Immature natural killer cell (primary cell): Measurements from ENCODE around the gene ART1. TPM values are rescaled to one million over a fixed set of nuclear protein-coding genes. Genes with fewer than 3 reads are reported as not detected.
"Not testable (repeated sequence)": the region's sequence is repeated elsewhere in the genome, so short reads cannot be mapped to it uniquely, and the experiment has no call there.

Experiments
- DNase-seq, 3 donors: peaks; one replicate each; pipeline ENCODE4 v3.0.0; 2022; ENCODE audit warnings: mixed read lengths in 1 of 3
- H3K27ac Mint-ChIP-seq, 6 donors: one replicate each; pipeline ENCODE4 v1.8.0; 2020; ENCODE audit warnings: mixed read lengths in 6 of 6, mild to moderate bottlenecking in 5 of 6, inconsistent platforms in 4 of 6, moderate library complexity in 3 of 6
- H3K27me3 Mint-ChIP-seq, 3 donors: one replicate each; pipeline ENCODE4 v1.8.0; 2020 to 2021; ENCODE audit warnings: low read depth in 3 of 3, mild to moderate bottlenecking in 3 of 3, mixed read lengths in 3 of 3, moderate library complexity in 3 of 3, inconsistent platforms in 1 of 3
- H3K36me3 Mint-ChIP-seq, 3 donors: one replicate each; pipeline ENCODE4 v1.8.0; 2020; ENCODE audit warnings: mixed read lengths in 3 of 3, inconsistent platforms in 2 of 3, mild to moderate bottlenecking in 2 of 3
- H3K4me1 Mint-ChIP-seq, 2 donors: one replicate each; pipeline ENCODE4 v1.8.0; 2020; ENCODE audit warnings: inconsistent platforms in 2 of 2, mild to moderate bottlenecking in 2 of 2, mixed read lengths in 2 of 2, moderate library complexity in 1 of 2
- H3K4me3 Mint-ChIP-seq, 5 donors: one replicate each; pipeline ENCODE4 v1.8.0; 2020; ENCODE audit warnings: mild to moderate bottlenecking in 5 of 5, mixed read lengths in 5 of 5, inconsistent platforms in 3 of 5, moderate library complexity in 3 of 5
- H3K9me3 Mint-ChIP-seq, 6 donors: one replicate each; pipeline ENCODE4 v1.8.0; 2020; ENCODE audit warnings: mild to moderate bottlenecking in 6 of 6, mixed read lengths in 6 of 6, inconsistent platforms in 4 of 6, moderate library complexity in 3 of 6
- polyA plus RNA-seq, 3 donors: library from polyadenylated mRNA; unstranded; fragments of 300-500 nt; fragmentation: Illumina TruSeq; gene quantifications; one replicate each; pipeline ENCODE4 v1.2.3, GENCODE V29; 2021

Gene ART1, protein sequence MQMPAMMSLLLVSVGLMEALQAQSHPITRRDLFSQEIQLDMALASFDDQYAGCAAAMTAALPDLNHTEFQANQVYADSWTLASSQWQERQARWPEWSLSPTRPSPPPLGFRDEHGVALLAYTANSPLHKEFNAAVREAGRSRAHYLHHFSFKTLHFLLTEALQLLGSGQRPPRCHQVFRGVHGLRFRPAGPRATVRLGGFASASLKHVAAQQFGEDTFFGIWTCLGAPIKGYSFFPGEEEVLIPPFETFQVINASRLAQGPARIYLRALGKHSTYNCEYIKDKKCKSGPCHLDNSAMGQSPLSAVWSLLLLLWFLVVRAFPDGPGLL
- not detected for polyA plus RNA-seq

DNA sequence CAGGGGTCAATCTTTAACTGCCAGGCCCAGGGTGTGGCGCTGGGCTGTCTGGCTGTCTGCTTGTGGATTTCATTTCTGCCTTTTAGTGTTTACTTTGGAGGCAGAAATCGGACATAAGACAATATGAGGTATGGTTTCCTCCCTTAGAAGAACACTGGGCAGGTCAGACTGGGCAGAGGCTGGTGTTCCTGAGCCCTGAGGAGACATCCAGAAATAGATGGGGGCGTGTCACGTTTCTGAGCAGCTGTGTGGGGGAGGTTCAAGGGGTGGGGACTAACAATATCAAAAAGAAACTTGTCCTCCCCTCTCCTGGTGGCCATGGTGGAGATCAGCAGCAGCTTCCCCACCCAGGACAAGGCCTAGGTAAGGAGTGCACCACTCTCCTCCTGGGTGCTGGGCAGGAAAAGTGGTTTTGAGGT is at the start of gene ART1:
TSS of gene ART1 (plus strand) at position 312 of the 419 bp plus-strand sequence. CDS start 14,086 bp downstream, outside the sequence.
- DNase-seq, result no peak
- H3K27ac Mint-ChIP-seq, result no peak within 1 kb of the TSS
- peaks cover 12 to 19% (median 16%) of the 10 kb centered on the region in 3 donors for H3K27me3 Mint-ChIP-seq
- peaks cover 6 to 10% of the 10 kb centered on the region in 2 donors for H3K4me1 Mint-ChIP-seq
- H3K36me3 Mint-ChIP-seq, result no peaks in the 10 kb centered on the region
- H3K9me3 Mint-ChIP-seq, result peaks cover 0 to 1% (median 0%) of the 10 kb centered on the region in 6 donors
- H3K4me3 Mint-ChIP-seq, result peak within 1 kb of the TSS in 2 of 5 donors; percentile 27 to 46

DNA sequence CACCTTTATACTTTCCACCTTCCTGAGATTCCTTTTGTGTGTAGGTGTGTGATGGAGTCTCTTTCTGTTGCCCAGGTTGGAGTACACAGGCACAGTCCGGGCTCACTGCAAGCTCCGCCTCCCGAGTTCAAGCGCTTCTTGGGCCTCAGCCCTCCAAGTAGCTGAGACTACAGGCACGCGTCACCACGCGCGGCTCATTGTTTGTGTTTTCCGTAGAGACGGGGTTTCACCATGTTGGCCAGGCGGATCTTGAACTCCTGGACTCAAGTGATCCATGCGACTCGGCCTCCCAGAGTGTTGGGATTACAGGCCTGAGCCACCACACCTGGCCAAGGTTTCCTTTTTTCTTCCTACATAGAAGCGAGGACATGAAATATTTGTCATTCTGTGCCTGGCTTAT is 47.2 kb upstream of the ART1 start:
- DNase-seq, H3K9me3 Mint-ChIP-seq, H3K4me3 Mint-ChIP-seq, H3K36me3 Mint-ChIP-seq, H3K27ac Mint-ChIP-seq, H3K4me1 Mint-ChIP-seq, H3K27me3 Mint-ChIP-seq: not testable (repeated sequence)

DNA sequence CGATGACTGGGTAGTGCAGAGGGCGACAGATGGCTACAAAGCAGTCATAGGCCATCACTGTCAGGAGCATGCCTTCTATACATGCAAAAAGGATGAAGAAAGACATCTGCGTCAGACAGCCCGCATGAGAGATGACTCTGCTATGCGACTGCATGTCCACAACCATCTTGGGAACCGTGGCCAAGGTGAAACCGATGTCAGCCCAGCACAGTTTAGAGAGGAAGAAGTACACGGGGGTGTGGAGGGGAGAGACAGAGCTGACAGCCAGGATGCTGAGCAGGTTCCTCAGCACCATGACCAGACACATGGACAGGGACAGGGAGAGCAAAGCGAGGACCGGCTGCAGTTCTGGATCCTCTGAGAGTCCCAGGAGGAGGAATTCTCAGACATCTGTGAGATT is 44.7 kb upstream of the ART1 start:
- H3K27ac Mint-ChIP-seq, result not testable (repeated sequence)

DNA sequence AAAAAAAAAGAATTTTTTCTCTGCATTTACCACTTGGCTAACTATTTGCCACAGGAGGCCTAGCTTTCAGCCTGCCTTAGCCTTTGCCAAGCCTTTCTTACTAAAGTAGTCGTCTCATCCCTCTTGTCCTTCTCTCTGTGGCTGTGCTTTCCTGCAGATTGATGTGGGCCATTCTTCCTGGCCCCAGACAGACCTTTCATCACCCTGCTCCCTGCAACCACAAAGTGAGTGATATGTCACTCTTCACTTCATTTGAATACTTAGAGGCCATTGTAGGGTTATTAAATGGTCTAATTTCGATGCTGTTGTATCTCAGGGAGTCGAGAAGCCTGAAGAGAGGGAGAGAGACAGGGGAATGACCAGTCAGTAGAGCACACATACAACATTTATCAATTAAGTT is 40.8 kb upstream of the ART1 start:
- DNase-seq, result no peak
- H3K4me1 Mint-ChIP-seq, result no peaks in the 10 kb centered on the region
- H3K27ac Mint-ChIP-seq, result no peak overlapping the region
- no peak overlapping the region for H3K4me3 Mint-ChIP-seq
- H3K36me3 Mint-ChIP-seq, result no peaks in the 10 kb centered on the region
- no peaks in the 10 kb centered on the region for H3K9me3 Mint-ChIP-seq
- no peaks in the 10 kb centered on the region for H3K27me3 Mint-ChIP-seq

More for the DNA sequence above, 44.7 kb upstream of the ART1 start:
- DNase-seq, H3K4me3 Mint-ChIP-seq, H3K27me3 Mint-ChIP-seq, H3K36me3 Mint-ChIP-seq, H3K9me3 Mint-ChIP-seq, H3K4me1 Mint-ChIP-seq: not testable (repeated sequence)

DNA sequence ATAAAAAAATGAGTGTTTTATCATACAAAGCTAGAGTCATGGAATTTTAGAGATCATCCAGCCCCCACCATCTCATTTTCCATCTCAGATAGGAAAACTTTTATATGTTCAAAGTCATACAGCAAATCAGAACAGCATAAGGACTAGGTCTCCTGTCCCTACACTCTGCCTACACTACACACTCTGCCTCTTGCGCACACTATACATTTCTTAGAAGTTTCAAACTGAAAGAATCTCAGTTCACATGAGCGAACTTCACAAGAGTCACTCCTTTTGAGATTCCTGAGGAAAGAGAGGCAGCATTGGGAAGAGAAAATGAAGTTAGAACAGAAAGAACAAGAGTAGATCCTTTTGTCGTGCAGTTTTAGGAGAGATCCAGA is 39.7 kb upstream of the ART1 start:
- H3K4me1 Mint-ChIP-seq, result no peaks in the 10 kb centered on the region
- no peaks in the 10 kb centered on the region for H3K9me3 Mint-ChIP-seq
- H3K27ac Mint-ChIP-seq, result no peak overlapping the region
- no peaks in the 10 kb centered on the region for H3K36me3 Mint-ChIP-seq
- no peaks in the 10 kb centered on the region for H3K27me3 Mint-ChIP-seq
- no peak overlapping the region for H3K4me3 Mint-ChIP-seq
- DNase-seq, result no peak

DNA sequence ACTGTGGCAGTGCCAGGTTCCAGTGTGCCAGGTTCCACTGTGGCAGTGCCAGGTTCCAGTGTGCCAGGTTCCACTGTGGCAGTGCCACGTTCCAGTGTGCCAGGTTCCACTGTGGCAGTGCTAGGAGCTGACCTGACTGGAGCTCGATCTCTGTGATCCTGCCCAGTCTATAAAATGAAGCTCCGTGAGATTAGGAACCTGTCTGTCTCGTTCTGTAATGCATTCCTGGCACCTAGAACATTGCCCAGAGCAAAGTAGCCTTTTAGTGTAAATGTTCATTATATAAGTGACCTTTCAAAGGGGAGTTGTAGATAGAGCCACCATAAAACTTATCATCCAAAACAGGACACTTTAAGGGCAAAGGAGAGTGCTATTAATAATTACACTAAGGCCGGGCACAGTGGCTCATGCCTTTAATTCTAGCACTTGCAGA is 39.1 kb upstream of the ART1 start:
- H3K4me1 Mint-ChIP-seq, result no peaks in the 10 kb centered on the region
- no peaks in the 10 kb centered on the region for H3K9me3 Mint-ChIP-seq
- H3K4me3 Mint-ChIP-seq, result no peak overlapping the region
- DNase-seq, result no peak
- no peaks in the 10 kb centered on the region for H3K27me3 Mint-ChIP-seq
- no peaks in the 10 kb centered on the region for H3K36me3 Mint-ChIP-seq
- H3K27ac Mint-ChIP-seq, result no peak overlapping the region

DNA sequence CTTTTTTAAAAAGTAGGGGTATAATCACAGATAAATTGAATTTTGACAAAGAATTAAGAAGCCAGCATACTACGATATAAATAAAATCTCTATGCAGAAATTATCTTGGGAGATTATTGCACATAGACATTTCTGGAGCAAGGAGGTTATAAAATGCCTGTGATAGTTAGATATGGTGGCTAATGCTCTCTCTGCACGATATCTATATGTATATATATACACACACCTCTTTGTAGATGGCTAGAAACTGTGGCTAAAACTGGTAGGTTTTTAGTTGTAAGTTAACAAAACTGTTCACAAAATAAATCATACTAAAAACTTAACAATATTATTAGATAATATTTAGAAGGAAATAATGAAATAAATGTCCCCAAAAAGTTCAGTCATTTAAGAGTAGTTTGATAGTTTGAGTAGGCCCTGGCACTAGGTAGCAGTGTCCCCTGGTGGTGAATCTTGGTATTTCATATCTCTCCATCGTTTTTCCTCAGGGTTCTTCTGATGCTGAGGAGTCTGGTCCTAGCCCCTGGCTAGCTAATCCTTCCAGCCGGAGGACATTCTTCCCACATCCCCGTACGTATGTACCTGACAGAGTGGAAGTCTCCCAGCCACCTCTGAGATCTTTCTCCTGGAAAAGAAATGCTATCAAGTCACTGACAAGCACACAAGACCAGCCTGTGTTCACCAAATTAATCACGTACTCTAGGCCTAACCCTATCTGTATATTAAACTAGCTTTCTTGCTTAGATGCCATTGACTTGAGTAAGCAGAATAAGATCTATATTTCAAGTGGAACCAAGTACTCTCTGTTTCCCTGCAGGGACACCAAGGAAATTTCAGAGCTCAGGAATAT is 35.3 kb upstream of the ART1 start:
- peak in 2 of 3 donors; percentile 5 to 17 for DNase-seq
- peaks cover 8% of the 10 kb centered on the region in 2 donors for H3K4me1 Mint-ChIP-seq
- H3K27me3 Mint-ChIP-seq, result peaks cover 0 to 3% (median 0%) of the 10 kb centered on the region in 3 donors
- H3K36me3 Mint-ChIP-seq, result no peaks in the 10 kb centered on the region
- H3K4me3 Mint-ChIP-seq, result no peak overlapping the region
- H3K9me3 Mint-ChIP-seq, result no peaks in the 10 kb centered on the region
- H3K27ac Mint-ChIP-seq, result no peak overlapping the region

DNA sequence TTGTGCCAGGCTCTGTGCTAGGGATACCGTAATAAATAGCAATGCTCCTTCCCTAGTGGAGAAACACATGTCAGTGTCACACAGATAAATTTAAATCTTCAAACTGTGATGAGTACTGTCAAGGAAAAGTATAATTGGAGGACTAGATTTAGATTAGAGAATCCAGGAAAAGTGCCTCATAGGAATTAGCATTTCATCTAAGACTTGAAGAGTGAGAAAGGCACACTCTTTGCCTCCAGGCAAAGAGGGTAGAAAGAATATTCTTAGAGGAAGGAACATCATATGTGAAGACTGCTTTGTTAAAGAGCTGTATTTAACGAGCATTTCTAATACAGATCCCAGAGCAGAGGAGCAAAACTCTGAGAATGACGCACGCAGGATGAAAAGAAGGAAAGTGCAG is 34.1 kb upstream of the ART1 start:
- H3K36me3 Mint-ChIP-seq, result no peaks in the 10 kb centered on the region
- no peak overlapping the region for H3K27ac Mint-ChIP-seq
- no peak overlapping the region for H3K4me3 Mint-ChIP-seq
- peaks cover 10 to 11% of the 10 kb centered on the region in 2 donors for H3K4me1 Mint-ChIP-seq
- H3K27me3 Mint-ChIP-seq, result peaks cover 0 to 3% (median 0%) of the 10 kb centered on the region in 3 donors
- H3K9me3 Mint-ChIP-seq, result no peaks in the 10 kb centered on the region
- no peak for DNase-seq

DNA sequence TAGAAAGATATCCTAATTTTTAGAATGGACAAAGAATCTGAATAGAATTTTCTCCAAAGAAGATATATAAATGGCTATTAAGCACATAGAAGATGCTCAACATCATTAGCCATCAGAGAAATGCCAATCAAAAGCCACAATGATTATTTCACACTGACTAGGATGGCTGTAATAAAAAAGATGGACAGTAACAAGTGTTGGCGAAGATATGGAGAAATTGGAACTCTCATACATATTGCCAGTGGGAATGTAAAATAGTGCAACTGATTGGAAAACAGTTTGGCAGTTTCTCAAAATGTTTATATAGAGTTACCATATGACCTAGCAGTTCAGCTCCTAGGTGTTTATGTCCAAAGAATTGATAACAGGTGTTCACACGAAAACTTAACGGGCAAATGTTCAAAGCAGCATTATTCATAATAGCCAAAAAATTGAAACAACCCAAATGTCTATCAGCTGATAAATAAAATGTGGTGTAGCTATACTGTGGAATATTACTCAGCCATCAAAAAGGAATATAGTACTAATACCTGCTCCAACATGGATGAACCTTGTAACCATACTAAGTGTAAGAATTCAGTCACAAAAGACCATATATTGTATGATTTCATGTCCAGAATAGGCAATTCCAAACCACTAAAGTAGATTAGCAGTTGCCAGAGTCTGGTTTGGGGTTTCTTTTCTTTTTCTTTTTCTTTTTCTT is 32.8 kb upstream of the ART1 start:
- Mint-ChIP-seq H3K36me3 (no peaks in the 10 kb centered on the region), H3K27ac (no peak overlapping the region)

DNA sequence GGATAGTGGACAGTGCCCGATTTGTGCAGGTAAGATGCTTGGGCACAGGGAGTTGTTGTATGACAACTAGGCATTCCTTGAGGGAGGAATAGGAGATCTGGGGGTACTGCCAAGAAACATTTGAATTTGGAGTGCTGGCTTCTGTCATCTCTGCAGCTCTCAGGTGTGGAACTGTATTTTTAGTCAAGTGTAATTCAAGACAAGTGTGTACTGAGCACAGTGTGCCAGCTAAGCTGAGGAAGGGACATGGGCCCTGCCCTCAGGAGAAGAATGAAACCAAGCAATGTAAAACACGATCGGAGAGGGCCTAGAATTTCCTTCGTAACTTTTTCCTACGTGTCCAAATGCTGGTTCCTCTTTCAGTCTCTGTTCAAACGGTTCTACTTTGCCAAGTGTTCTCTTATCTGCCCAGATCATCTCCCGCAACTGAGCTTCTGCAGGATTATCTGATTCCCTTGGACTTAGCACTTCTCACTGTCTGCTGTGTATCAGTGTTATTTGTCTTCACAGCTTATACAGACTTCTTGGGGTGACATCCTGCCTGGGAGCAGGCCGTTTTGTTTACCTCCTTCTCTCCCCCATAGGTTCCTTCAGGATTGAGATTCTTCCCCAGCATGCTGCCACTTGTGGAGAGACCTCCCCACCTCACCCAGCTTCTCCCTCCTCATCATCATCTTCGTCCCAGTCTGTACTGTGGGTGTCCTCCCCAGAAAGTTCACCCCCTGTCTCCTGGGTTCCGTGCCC is 30.8 kb upstream of the ART1 start:
- H3K27me3 Mint-ChIP-seq, result peaks cover 0 to 5% (median 2%) of the 10 kb centered on the region in 3 donors
- no peak for DNase-seq
- H3K27ac Mint-ChIP-seq, result peak overlapping the region in 1 of 6 donors; percentile 9
- H3K9me3 Mint-ChIP-seq, result no peaks in the 10 kb centered on the region
- peaks cover 10 to 11% of the 10 kb centered on the region in 2 donors for H3K4me1 Mint-ChIP-seq
- no peak overlapping the region for H3K4me3 Mint-ChIP-seq
- H3K36me3 Mint-ChIP-seq, result no peaks in the 10 kb centered on the region

More for the DNA sequence above, 32.8 kb upstream of the ART1 start:
- no peak for DNase-seq
- H3K4me1 Mint-ChIP-seq, result peaks cover 10 to 11% of the 10 kb centered on the region in 2 donors
- H3K4me3 Mint-ChIP-seq, result no peak overlapping the region
- H3K9me3 Mint-ChIP-seq, result no peaks in the 10 kb centered on the region
- peaks cover 0 to 3% (median under 1%) of the 10 kb centered on the region in 3 donors for H3K27me3 Mint-ChIP-seq

DNA sequence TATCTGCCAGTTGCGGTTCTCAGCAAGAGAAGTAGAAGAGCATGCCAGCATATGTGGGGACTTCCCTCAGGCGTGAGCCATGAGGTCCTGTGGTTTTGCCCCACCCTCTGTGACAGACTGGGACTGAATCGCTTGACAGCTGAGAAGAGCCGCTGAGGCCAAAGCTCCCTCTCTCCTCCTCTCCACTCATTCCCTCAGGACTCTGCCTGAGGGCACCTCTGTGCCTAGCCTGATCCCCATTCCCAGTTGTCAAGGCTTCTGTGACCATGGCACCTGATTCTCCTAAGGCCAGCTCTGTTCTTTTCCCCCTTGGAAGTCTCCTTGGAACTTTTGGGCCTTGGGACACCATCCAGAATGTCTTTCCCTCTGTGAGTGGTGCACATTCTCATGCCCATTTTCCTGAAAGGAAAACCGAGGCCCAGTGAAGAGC is 30.2 kb upstream of the ART1 start:
- DNase-seq, result peak in 1 of 3 donors; percentile 7
- Mint-ChIP-seq H3K36me3 (no peaks in the 10 kb centered on the region), H3K27me3 (peaks cover 0 to 5% (median 2%) of the 10 kb centered on the region in 3 donors), H3K4me3 (no peak overlapping the region), H3K27ac (peak overlapping the region in 1 of 6 donors; percentile 9), H3K9me3 (no peaks in the 10 kb centered on the region), H3K4me1 (peaks cover 10 to 11% of the 10 kb centered on the region in 2 donors)

DNA sequence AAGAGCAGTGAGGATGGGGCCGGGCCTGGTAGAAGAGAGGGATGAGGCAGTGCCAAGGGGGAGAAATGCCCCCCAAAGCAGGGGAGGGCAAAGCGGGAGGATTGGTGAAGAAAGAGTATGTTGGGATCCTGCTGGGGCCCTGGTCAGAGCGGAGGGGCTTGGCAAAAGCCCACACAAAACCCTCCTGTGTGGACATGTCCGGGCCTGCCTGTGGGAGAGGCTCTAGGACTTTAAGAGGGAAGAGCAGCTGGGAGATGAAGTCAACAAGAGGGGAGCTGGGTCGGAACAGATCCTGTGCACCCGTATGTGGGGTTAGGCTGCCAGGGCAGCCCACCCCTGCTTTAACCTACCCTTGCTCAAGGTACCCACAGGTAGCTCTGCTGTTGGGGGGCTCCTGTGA is 28.9 kb upstream of the ART1 start:
- H3K36me3 Mint-ChIP-seq, result no peaks in the 10 kb centered on the region
- no peak overlapping the region for H3K27ac Mint-ChIP-seq
- peaks cover 10 to 11% of the 10 kb centered on the region in 2 donors for H3K4me1 Mint-ChIP-seq
- H3K27me3 Mint-ChIP-seq, result peaks cover 0 to 5% (median 3%) of the 10 kb centered on the region in 3 donors
- no peak overlapping the region for H3K4me3 Mint-ChIP-seq
- no peaks in the 10 kb centered on the region for H3K9me3 Mint-ChIP-seq
- DNase-seq, result no peak
